Endometrial microvascular endothelial cells (primary cell): ENCODE results near the gene PRDX6. TPM values are rescaled to one million over a fixed set of nuclear protein-coding genes. Genes with fewer than 3 reads are reported as not detected.
"Not testable (repeated sequence)": the region's sequence is repeated elsewhere in the genome, so short reads cannot be mapped to it uniquely, and the experiment has no call there.

ENCODE experiments used
- in situ Hi-C: cut with HindIII; loops from 2 replicates; pipeline ENCODE4 v1.10.0; 2017; ENCODE audit warnings: low sequenced_read_pairs, low pct_unique_long_range_greater_than_20kb; ENCODE audit errors: inconsistent ontology term
- total RNA-seq: library from RNA; depleted of rRNA; stranded (reverse); fragments of >200 nt; gene quantifications from one replicate; pipeline ENCODE4 v1.2.3, GENCODE V29; 2015; ENCODE audit errors: inconsistent ontology term

PRDX6 gene
- total RNA-seq, 1 donor from 2014 or later = 289 TPM

DNA sequence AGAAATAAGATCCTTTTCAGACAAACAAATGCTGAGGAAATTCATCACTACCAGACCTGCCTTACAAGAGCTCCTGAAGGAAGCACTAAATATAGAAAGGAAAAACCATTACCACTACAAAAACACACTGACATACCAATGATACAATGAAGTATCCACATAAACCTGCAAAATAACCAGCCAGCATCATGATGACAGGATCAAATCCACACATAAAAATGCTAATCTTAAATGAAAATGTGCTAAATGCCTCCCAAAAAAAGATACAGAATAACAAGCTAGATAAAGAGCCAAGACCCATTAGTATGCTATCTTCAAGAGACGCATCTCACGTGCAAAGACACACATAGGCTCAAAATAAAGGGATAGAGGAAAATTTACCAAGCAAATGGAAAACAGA lies 14.5 kb upstream of the PRDX6 start:
- in situ Hi-C loops = not testable (repeated sequence)

DNA sequence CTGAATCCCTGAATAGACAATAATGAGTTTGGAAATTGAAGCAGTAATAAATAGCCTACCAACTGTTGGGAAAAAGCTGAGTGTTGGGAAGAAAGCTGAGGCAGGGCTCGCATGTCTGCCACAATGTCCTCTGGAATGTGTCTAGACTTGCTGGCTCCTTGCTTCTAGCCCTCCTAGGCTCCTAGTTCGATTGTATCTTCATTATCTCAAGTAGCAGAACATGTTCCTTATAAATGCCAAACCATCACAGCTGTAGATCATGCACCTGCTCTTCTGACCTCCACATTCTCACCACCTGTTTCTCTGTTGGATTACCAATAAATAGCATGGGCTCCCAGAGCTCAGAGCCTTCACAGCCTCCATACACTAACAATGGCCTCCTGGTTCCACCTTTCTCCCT lies 12.9 kb upstream of the PRDX6 start:
- in situ Hi-C loops = not testable (repeated sequence)

DNA sequence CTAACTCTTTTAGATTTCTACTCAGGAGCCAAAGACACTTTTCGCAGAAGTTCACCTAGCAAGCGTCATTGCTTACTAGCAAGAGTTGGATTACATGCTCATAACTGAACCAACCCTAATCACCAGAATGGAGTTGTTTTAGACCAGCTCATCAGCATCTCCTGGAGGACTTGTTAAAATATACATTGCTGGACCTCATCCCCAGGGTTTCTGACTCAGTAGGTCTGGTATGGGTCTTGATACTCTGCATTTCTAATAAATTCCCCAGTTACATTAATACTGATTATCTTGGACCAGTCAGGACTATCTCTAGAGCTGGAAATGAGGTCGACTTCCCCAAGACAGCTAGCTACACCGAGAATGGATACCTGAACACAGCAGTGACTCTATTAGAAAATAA lies 9.7 kb upstream of the PRDX6 start:
- in situ Hi-C loops = no loop called here

DNA sequence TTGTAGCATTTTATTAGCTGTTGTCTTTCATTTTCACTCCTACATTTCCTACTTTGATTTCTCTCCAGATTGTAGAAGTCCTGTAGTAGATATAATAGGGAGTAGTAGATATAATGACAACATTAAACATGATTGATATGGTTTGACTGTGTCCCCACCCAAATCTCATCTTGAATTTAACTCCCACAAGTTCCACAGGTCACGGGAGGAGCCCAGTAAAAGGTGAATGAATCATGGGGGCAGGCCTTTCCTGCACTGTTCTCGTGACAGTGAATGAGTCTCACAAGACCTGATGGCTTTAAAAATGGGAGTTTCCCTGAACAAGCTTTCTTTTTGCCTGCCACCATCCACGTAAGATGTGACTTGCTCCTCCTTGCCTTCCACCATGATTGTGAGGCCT lies 7.5 kb upstream of the PRDX6 start:
- in situ Hi-C loops = no loop called here

DNA sequence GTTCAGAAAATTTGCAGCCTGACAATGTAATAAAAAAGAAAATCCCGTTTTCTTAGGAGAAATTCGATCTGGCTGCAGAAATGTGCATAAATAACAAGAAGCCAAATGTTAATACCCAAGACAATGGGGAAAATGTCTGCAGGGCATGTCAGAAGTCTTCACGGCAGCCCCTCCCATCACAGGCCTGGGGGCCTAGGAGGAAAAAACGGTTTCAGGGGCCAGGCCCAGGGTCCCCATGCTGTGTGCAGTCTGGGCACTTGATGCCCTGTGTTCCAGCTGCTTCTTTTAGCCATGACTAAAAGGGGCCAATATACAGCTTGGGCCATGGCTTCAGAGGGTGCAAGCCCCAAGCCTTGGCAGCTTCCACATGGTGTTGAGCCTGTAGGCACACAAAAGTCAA lies 6.5 kb upstream of the PRDX6 start:
- in situ Hi-C loops = no loop called here

DNA sequence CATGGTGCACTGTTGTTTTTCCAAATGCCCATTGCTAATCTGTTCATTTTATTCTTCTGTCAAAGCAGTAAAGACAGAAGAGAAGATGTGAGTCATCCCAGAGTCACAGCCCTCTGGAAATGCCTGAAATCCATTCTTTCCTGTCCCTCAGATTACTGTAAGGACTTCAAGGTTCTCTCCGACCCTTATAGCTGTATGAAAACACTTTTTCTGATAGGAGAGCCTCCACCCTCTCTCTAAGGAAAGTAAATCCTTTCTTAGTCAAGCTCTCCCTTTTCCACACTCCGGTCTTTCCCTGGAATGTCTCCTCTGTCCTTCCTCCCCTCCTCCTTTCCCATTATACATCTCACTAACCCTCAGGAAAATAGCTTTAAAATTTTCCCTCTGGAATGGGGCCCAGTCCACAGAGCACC lies 3.5 kb upstream of the PRDX6 start:
- in situ Hi-C loops = no loop called here

DNA sequence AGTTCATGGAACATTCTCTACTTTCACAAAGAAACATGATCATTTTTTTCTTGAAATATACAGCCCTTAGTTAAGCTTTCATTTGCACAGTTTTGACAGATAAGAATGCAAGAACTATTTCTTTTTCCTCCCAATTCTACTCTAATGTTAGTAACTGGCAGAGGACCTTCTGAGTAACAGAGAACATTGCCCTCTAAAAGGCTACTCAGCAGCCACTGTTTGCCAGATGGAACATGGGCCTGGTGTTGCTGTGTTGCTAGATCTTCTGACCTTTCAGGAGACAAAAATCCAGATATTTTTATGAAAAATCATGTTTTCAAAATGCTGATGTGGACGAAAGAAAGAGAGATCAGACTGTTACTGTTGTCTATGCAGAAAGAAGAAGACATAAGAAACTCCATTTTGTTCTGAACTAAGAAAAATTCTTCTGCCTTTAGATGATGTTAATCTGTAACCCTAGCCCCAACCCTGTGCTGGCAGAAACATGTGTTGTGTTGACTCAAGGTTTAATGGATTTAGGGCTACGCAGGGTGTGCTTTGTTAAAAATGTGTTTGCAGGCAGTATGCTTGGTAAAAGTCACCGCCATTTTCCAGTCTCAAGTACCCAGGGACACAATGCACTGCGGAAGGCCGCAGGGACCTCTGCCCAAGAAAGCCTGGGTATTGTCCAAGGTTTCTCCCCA lies 2.9 kb upstream of the PRDX6 start:
- in situ Hi-C loops = no loop called here

DNA sequence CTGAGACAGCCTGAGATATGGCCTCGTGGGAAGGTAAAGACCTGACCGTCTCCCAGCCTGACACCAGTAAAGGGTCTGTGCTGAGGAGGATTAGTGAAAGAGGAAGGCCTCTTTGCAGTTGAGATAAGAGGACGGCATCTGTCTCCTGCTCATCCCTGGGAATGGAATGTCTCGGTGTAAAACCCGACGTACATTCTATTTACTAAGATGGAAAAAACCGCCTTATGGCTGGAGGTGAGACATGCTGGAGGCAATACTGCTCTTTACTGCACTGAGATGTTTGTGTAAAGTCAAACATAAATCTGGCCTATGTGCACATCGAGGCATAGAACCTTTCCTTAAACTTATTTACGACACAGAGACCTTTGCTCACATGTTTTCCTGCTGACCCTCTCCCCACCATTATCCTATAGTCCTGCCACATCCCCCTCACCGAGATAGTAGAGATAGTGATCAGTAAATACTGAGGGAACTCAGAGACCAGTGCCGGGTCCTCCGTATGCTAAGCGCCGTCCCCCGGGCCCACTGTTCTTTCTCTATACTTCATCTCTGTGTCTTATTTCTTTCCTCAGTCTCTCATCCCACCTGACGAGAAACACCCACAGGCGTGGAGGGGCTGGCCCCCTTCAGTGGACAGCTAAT lies 2.2 kb upstream of the PRDX6 start:
- in situ Hi-C loops = not testable (repeated sequence)

DNA sequence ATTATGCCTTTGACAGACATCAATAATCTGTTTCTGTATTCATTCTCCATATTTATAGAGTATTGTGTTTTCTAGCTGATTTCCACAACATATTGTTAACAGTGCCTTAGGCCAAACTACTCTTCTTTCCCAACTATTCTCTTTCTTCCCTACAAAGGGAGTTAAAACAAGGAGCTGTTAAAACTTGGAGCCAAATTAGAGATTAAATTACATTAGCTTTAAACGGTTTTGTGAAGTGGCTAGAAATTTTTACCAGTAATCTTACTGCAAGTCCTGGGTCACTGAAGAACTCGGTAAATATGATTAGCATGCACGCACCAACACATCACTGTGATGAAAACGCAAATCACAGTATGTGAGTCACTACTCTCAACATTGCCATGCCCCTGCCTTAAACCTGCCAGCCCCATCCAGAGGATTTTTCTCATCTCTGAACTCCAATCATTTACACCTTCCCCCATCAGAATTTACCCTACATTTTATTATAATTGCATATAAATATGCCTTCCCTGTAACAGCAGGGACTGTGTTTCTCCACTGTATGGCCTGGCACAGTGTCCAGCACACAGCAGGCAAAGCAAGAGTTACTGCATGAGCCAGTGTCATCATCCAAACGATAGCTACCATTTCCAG lies 1.5 kb upstream of the PRDX6 start:
- in situ Hi-C loops = no loop called here

DNA sequence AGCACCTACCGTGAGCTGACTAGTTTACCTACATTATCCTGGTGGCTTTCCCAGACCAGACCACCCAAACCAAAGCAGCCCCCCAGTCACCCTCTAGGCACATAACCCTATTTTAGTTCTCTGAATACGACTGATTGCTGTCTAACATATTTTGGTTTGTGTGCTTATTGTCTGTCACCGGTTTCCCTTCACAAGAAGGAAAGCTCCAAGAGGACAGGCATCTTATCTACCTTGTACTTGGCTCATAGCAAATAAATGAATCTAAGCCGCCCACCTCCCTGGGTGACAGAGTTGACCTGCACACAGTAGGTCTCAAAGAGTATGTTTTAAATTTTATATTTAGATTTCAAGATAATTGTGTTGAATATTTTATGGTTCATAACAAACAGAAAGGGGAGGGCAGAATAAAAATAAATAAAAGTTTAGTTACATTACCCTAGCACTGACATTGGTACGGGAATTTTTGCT lies 904 bp upstream of the PRDX6 start:
- in situ Hi-C loops = no loop called here

DNA sequence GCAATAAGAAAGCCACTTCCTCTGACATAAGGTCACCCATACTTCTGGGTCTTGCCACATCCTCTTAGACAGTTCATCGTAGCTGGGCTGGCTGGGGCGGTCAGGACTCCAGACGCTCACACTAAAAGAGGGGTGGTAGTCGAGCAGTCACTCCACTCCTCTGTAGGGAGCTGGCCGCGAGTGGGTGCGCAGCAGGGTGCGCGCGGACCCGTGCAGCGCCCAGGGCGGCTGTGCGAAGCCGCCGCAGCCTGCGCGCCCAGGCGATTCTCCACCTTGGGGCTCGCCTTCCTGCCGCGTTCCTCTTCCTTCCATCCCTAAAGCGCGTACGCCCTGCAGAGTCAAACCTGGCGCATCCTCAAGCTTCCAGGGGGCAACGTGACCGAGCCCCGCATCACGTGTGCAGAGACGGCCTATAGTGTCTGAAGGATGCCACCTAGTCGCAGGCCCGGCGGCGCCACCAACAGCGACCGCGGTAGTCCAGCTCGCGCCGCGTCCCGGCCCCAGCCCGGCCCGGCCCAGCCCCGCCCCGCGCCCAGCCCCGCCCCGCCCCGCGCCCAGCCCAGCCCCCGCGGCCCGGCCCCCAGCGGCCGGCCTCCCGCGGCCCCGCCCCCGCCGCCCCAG lies 360 bp upstream of the PRDX6 start:
- in situ Hi-C loops = no loop called here

DNA sequence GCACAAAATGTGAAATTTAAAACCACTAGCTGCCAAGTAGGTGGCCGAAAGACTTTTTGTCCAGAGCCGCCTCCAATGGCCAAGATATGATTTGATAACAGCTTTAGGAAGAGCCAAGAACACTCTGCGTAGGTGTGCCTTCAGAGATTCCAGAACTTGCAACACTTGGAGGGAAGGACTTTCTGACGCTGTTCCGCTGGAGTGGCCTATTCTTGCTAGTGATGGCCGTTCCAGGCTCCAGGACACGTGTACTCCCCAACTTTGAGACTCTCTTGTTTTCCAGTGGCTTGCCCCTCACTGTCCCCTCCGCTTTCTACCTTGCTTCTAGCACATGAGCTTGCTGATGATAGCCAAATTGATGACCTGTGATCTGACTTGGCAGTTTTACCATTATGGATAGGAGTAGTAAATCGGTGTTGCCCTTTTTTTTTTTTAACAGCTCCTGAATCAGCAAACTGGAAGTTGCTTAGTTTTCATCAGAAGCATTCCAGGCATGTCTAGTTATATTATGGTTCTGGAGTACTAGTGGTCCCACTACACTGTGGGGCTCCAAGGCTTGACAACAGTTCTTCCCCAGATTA lies 1.0 kb downstream of the PRDX6 start:
- in situ Hi-C loops = no loop called here

DNA sequence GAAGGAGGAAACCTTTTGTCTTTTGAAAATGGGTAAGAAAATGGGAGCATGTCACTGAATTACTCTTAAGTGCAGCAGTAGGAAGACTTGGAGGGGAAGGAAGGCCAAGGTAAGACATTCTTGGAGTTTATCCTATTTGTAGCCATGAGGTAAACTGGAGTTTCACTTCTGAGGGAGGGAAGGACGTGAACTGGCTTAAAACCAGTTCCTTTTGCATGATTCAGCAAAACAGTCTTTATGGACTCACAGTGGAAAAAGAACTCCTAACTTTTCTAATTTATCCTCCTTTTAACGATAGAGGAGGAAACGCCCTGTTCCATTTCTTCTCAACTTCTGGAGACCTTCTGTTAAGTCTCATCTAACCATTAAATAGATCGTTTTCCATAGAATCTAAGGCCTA lies 2.5 kb downstream of the PRDX6 start:
- in situ Hi-C loops = no loop called here

DNA sequence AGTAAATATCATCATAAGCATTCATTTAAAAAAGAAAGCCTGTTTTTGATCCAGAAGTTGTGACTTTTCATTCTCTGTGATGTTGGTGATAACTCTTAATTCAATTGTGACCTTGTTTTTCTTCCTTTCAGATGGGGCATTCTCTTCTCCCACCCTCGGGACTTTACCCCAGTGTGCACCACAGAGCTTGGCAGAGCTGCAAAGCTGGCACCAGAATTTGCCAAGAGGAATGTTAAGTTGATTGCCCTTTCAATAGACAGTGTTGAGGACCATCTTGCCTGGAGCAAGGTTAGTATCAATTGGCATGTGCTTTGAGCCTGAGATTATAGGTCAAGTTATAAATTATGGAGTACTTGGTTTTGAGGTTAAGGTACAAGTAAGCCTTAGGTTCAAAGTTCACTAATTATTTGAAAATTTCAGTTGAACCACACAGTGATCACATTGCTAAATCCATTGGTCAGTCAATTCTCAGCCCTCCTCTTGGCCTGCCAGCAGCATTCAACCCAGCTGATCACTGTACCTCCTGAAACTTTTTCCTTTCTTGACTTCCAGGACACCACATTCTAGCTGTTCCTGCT lies 4.1 kb downstream of the PRDX6 start:
- in situ Hi-C loops = no loop called here

DNA sequence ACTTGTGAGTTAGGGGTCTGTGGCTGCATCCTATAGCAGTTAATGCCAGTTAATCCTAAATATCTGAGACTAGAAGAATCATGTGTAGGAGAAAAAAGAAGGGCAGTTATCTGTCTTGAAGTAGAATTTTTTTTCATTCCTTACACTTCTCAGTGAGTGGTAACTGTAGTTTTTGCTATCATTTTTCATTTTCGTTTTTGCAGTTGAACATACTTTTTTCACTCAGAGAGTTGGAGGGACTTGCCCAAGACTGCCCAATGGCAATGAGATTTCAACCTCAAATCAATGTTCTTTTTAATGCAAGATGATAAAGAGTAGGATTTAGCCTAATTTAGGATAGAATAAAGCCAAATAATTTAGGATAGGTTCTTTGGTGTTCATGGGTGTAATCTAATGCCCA lies 5.5 kb downstream of the PRDX6 start:
- in situ Hi-C loops = no loop called here

DNA sequence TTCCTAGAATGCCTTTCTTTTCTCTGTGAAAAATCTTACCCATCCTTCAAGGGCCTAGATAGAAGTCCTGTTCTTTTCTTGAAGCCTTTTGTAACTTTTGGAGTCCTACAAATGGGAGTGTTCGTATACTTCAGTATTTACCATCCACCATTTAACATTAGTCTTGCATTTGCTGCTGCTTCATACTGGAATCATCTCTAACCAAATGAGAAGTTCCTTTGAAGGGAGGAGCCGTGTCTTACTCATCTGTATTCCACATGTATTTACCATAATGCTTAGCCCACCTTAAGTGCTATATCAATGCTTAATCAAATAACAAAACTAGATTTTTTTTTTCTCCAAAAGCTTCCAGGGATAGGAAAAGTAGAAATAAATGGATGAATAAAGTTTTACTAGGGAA lies 7.1 kb downstream of the PRDX6 start:
- in situ Hi-C loops = no loop called here

DNA sequence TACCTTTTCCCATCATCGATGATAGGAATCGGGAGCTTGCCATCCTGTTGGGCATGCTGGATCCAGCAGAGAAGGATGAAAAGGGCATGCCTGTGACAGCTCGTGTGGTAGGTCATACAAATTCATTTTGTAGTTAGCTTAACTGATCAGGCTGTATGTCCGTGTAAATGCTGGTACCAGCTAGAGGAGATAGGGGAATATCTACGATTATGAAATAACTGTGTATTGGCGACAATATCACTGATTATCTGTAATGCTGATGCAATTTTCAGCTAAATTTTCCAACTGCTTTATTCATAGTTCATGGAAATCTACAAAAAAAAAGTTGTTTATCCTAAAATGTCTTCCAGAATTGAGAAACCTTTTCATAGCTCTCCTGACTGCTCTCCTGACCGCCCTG lies 8.3 kb downstream of the PRDX6 start:
- in situ Hi-C loops = no loop called here

DNA sequence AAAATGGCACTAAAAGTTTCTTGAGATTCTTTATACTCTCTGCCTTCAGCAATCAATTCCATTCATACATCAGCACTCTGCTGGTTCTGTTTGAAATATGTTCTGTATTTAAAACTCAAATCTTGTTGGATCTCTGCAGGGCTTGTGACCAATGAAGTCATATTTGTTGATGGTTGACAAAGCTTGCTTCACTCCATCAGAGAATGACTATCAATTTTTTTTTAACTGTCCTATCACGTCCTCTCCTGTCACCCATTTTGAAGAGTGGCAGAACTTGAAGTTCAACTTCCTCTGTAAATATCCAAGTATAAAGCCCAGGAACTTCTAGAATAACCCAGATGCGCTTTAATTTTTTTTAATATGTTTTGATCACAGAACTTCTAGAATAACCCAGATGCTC lies 10.9 kb downstream of the PRDX6 start:
- in situ Hi-C loops = no loop called here

DNA sequence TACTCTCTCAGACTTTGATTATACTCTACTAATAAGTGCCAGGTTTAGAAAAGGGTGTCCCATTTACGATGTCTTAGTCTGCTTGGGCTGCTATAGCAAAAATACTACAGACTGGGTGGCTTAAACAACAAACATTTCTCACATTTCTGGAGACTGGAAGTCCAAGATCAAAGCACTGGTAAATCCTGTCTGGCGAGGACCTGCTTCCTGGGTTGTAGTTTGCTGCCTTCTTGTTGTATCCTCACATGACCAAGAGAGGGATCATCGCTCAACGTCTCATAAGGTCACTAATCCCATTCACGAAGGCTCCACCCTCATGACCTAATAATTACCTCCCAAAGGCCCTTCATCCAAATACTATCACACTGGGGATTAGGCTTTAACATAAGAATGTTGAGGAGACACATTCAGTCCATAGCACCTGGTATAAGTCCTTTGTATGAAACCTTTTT lies 12.0 kb downstream of the PRDX6 start:
- in situ Hi-C loops = no loop called here
